GM23248 (cell line): ENCODE measurements around the gene RIN1. TPM values are rescaled to one million over a fixed set of nuclear protein-coding genes. Genes with fewer than 3 reads are reported as not detected.

ENCODE experiments used
- DNase-seq: peaks from one replicate; pipeline ENCODE4 v3.0.0-alpha.2; 2015
- H2AFZ ChIP-seq: fragments of 200-600 bp; sonication (generic); 2 replicates; pipeline ENCODE4 v1.6.1; 2016; ENCODE audit warnings: antibody characterized with exemption
- H3F3A ChIP-seq: fragments of 200-600 bp; sonication (generic); 2 replicates; pipeline ENCODE4 v1.6.1; 2016; ENCODE audit warnings: mild to moderate bottlenecking, antibody characterized with exemption, mixed run types; ENCODE audit not compliant: insufficient read depth
- H3K27ac ChIP-seq: fragments of 200-600 bp; sonication (generic); 2 replicates; pipeline ENCODE4 v1.5.1; 2016; ENCODE audit warnings: mild to moderate bottlenecking
- H3K27me3 ChIP-seq: fragments of 200-600 bp; sonication (generic); replicated peaks from 2 replicates; pipeline ENCODE4 v1.6.1; 2016; ENCODE audit warnings: mild to moderate bottlenecking; ENCODE audit not compliant: insufficient read depth
- H3K36me3 ChIP-seq: fragments of 200-600 bp; sonication (generic); 2 replicates; pipeline ENCODE4 v1.6.1; 2016; ENCODE audit warnings: low read depth, mild to moderate bottlenecking
- H3K4me1 ChIP-seq: fragments of 200-600 bp; sonication (generic); 2 replicates; pipeline ENCODE4 v1.6.1; 2016; ENCODE audit warnings: mild to moderate bottlenecking; ENCODE audit not compliant: insufficient read depth
- H3K4me2 ChIP-seq: fragments of 200-600 bp; sonication (generic); one replicate; pipeline ENCODE4 v1.6.1; 2016; ENCODE audit warnings: mild to moderate bottlenecking; ENCODE audit not compliant: unreplicated experiment
- H3K4me3 ChIP-seq: fragments of 200-600 bp; sonication (generic); 2 replicates; pipeline ENCODE4 v1.5.1; 2016; ENCODE audit warnings: mild to moderate bottlenecking
- H3K79me2 ChIP-seq: fragments of 200-600 bp; sonication (generic); 2 replicates; pipeline ENCODE4 v1.6.1; 2016; ENCODE audit warnings: mild to moderate bottlenecking; ENCODE audit not compliant: insufficient read depth
- H3K9ac ChIP-seq: fragments of 200-600 bp; sonication (generic); 2 replicates; pipeline ENCODE4 v1.6.1; 2016; ENCODE audit warnings: mild to moderate bottlenecking
- H3K9me2 ChIP-seq: fragments of 200-600 bp; sonication (generic); 2 replicates; pipeline ENCODE4 v1.6.1; 2016; ENCODE audit warnings: mixed run types, mild to moderate bottlenecking, moderate library complexity; ENCODE audit not compliant: insufficient read depth
- H3K9me3 ChIP-seq: fragments of 200-600 bp; sonication (generic); one replicate; pipeline ENCODE4 v1.6.1; 2017; ENCODE audit warnings: low read depth
- H4K20me1 ChIP-seq: fragments of 200-600 bp; sonication (generic); 2 replicates; pipeline ENCODE4 v1.6.0; 2016; ENCODE audit not compliant: insufficient read depth
- EZH2 ChIP-seq: fragments of 200-600 bp; sonication (generic); IDR thresholded peaks from 2 replicates; pipeline ENCODE4 v1.6.1; 2018; ENCODE audit warnings: antibody characterized with exemption, mild to moderate bottlenecking; ENCODE audit not compliant: insufficient read depth, poor library complexity, severe bottlenecking
- EZH2phosphoT487 ChIP-seq: fragments of 200-600 bp; sonication (generic); IDR thresholded peaks from 2 replicates; pipeline ENCODE4 v1.6.1; 2018; ENCODE audit warnings: antibody characterized with exemption, moderate library complexity, mild to moderate bottlenecking, low read depth; ENCODE audit not compliant: insufficient read depth
- WGBS, 2 experiments: methylation state at CpG; one replicate each; pipeline ENCODE4 v1.1.6; 2015 to 2017; ENCODE audit warnings: low lambda C conversion rate in 2 of 2, low coverage in 1 of 2; ENCODE audit errors: missing lambda C conversion rate in 2 of 2; 5-methylcytosine and 5-hydroxymethylcytosine counted together
- in situ Hi-C: fragments of 300-500 bp; cut with MboI; formaldehyde crosslinking; loops from 2 replicates; pipeline ENCODE4 v1.15.0; 2020
- polyA plus RNA-seq: library from polyadenylated mRNA; unstranded; fragments of >200 nt; fragmentation: Nextera tagmentation; extraction: Ambion mirVana; gene quantifications from 2 replicates; pipeline ENCODE4 v1.2.1, GENCODE V29; 2016
- total RNA-seq: library from RNA; depleted of rRNA; stranded (reverse); fragments of >200 nt; shearing (Covaris generic); gene quantifications from 2 replicates; pipeline ENCODE4 v1.2.3, GENCODE V29; 2014

RIN1 gene
- total and polyA plus RNA-seq, 2 experiments from 2014 or later: 16.8 to 44.0 TPM

- no peaks in the 10 kb centered on the region for H3K9me3 ChIP-seq
- H3K9me2 ChIP-seq: no peaks in the 10 kb centered on the region
- in situ Hi-C loops: no loop called here
- peaks cover 14% of the 10 kb centered on the region; the same call in 1 of the 2 replicates for H3K4me1 ChIP-seq
- 0 out of 2 replicates have a peak, but pooled peaks cover 10% of the 10 kb centered on the region for H3F3A ChIP-seq
- peak within 1 kb of the TSS; percentile 97 for H3K4me2 ChIP-seq
- peak within 1 kb of the TSS; percentile 99 for H3K27ac ChIP-seq
- H3K4me3 ChIP-seq: peak within 1 kb of the TSS; percentile 95
- peaks cover 11% of the 10 kb centered on the region for H3K27me3 ChIP-seq
- TF ChIP-seq EZH2phosphoT487: no peak
- no peak for TF ChIP-seq EZH2
- H2AFZ ChIP-seq: peak within 1 kb of the TSS; percentile 62
- peak within 1 kb of the TSS; percentile 97 for H3K9ac ChIP-seq
- H3K79me2 ChIP-seq: peaks cover 41% of the 10 kb centered on the region
- H3K36me3 ChIP-seq: no peaks in the 10 kb centered on the region
- no peaks in the 10 kb centered on the region for H4K20me1 ChIP-seq
- peak; percentile 99 for DNase-seq
- WGBS, 2 experiments: 1 to 2% methylated on average over 62 to 64 of the region's 87 CpGs
Measured at GRCh38 chr11:66288671-66289547, 47.3 kb downstream of the RIN1 start, which contains the start of gene YIF1A. YIF1A (minus strand) TSS chr11:66289143; CDS start chr11:66288985, 158 bp downstream.

- H3K79me2 ChIP-seq: peaks cover 41% of the 10 kb centered on the region
- H3F3A ChIP-seq: peaks cover 15% of the 10 kb centered on the region; the same call in 1 of the 2 replicates
- in situ Hi-C loops: no loop called here
- peak overlapping the region; percentile 99 for H3K27ac ChIP-seq
- no peaks in the 10 kb centered on the region for H3K9me2 ChIP-seq
- H3K36me3 ChIP-seq: no peaks in the 10 kb centered on the region
- peak overlapping the region; percentile 97 for H3K4me2 ChIP-seq
- peak; percentile 56 for DNase-seq
- TF ChIP-seq EZH2phosphoT487: no peak
- no peak for TF ChIP-seq EZH2
- no peaks in the 10 kb centered on the region for H3K9me3 ChIP-seq
- peaks cover 14% of the 10 kb centered on the region; the same call in 1 of the 2 replicates for H3K4me1 ChIP-seq
- WGBS, 2 experiments: 20 to 21% methylated on average over 20 of the region's 20 CpGs
- peak overlapping the region; percentile 97 for H3K9ac ChIP-seq
- H2AFZ ChIP-seq: peak overlapping the region; percentile 48
- no peaks in the 10 kb centered on the region for H4K20me1 ChIP-seq
- H3K27me3 ChIP-seq: peaks cover 11% of the 10 kb centered on the region
- peak overlapping the region; percentile 95 for H3K4me3 ChIP-seq
Measured at GRCh38 chr11:66287889-66288670, 48.2 kb downstream of the RIN1 start.

- H3K9ac ChIP-seq: peak overlapping the region; percentile 97
- peak overlapping the region; percentile 95 for H3K4me3 ChIP-seq
- H3K4me2 ChIP-seq: peak overlapping the region; percentile 97
- H2AFZ ChIP-seq: no peak overlapping the region
- H3K4me1 ChIP-seq: peaks cover 14% of the 10 kb centered on the region; the same call in 1 of the 2 replicates
- DNase-seq: peak; percentile 25
- TF ChIP-seq EZH2: no peak
- no peak for TF ChIP-seq EZH2phosphoT487
- no peaks in the 10 kb centered on the region for H4K20me1 ChIP-seq
- in situ Hi-C loops: no loop called here
- peaks cover 8% of the 10 kb centered on the region for H3K27me3 ChIP-seq
- no peaks in the 10 kb centered on the region for H3K9me2 ChIP-seq
- no peaks in the 10 kb centered on the region for H3K36me3 ChIP-seq
- H3K79me2 ChIP-seq: peaks cover 41% of the 10 kb centered on the region
- no peaks in the 10 kb centered on the region for H3K9me3 ChIP-seq
- H3F3A ChIP-seq: peaks cover 17% of the 10 kb centered on the region; the same call in 1 of the 2 replicates
- 41 to 52% methylated on average over 8 to 10 of the region's 10 CpGs for WGBS, 2 experiments
- peak overlapping the region; percentile 99 for H3K27ac ChIP-seq
Measured at GRCh38 chr11:66287211-66287888, 48.9 kb downstream of the RIN1 start.
